Skeletal muscle satellite cell (primary cell): ENCODE results near the gene KCTD1.

Source experiments
- H3K27me3 ChIP-seq: 2 replicates; pipeline ENCODE4 v1.7.0; 2013; ENCODE audit warnings: low read length; ENCODE audit not compliant: control insufficient read depth, insufficient read depth
- H3K36me3 ChIP-seq: 2 replicates; pipeline ENCODE4 v1.7.0; 2013; ENCODE audit warnings: mild to moderate bottlenecking, control low read depth, low read length; ENCODE audit not compliant: insufficient read depth
- H3K4me1 ChIP-seq: 2 replicates; pipeline ENCODE4 v1.7.0; 2013; ENCODE audit warnings: low read length; ENCODE audit not compliant: control insufficient read depth, insufficient read depth
- H3K4me2 ChIP-seq: 2 replicates; pipeline ENCODE4 v1.7.0; 2013; ENCODE audit warnings: mild to moderate bottlenecking, low read length
- H3K4me3 ChIP-seq: 2 replicates; pipeline ENCODE4 v1.7.0; 2013; ENCODE audit warnings: low read length
- H3K9ac ChIP-seq: 2 replicates; pipeline ENCODE4 v1.7.0; 2013; ENCODE audit warnings: mild to moderate bottlenecking, low read depth, low read length, moderate library complexity
- H3K9me3 ChIP-seq: replicated peaks from 2 replicates; pipeline ENCODE4 v1.7.0; 2013; ENCODE audit warnings: mild to moderate bottlenecking, control low read depth, low read length

KCTD1 gene

GRCh38 chr18:26491194-26491816, 57.0 kb downstream of the KCTD1 start:
- H3K4me3 ChIP-seq = no peak overlapping the region
- peaks cover 23% of the 10 kb centered on the region for H3K4me1 ChIP-seq
- no peak overlapping the region for H3K4me2 ChIP-seq
- H3K27me3 ChIP-seq = no peaks in the 10 kb centered on the region
- H3K9ac ChIP-seq = no peak overlapping the region
- H3K9me3 ChIP-seq = no peaks in the 10 kb centered on the region
- no peaks in the 10 kb centered on the region for H3K36me3 ChIP-seq

- Histone ChIP-seq H3K9me3 (no peaks in the 10 kb centered on the region), H3K4me2 (no peak overlapping the region), H3K36me3 (no peaks in the 10 kb centered on the region), H3K4me1 (peaks cover 23% of the 10 kb centered on the region), H3K4me3 (no peak overlapping the region), H3K27me3 (no peaks in the 10 kb centered on the region), H3K9ac (no peak overlapping the region)
These were observed 58.5 kb downstream of the KCTD1 start for GRCh38 chr18:26489881-26490280.

- no peaks in the 10 kb centered on the region for H3K9me3 ChIP-seq
- H3K4me1 ChIP-seq = peaks cover 23% of the 10 kb centered on the region
- H3K27me3 ChIP-seq = no peaks in the 10 kb centered on the region
- no peaks in the 10 kb centered on the region for H3K36me3 ChIP-seq
- no peak overlapping the region for H3K9ac ChIP-seq
- H3K4me3 ChIP-seq = no peak overlapping the region
- no peak overlapping the region for H3K4me2 ChIP-seq
These were observed 59.2 kb downstream of the KCTD1 start for GRCh38 chr18:26489191-26489590.

- H3K9ac ChIP-seq = no peak overlapping the region
- H3K36me3 ChIP-seq = no peaks in the 10 kb centered on the region
- no peaks in the 10 kb centered on the region for H3K27me3 ChIP-seq
- no peaks in the 10 kb centered on the region for H3K9me3 ChIP-seq
- H3K4me2 ChIP-seq = no peak overlapping the region
- peaks cover 23% of the 10 kb centered on the region for H3K4me1 ChIP-seq
- H3K4me3 ChIP-seq = no peak overlapping the region
These were observed 59.8 kb downstream of the KCTD1 start for GRCh38 chr18:26488417-26489009.

GRCh38 chr18:26487437-26487836, 60.9 kb downstream of the KCTD1 start:
- no peaks in the 10 kb centered on the region for H3K36me3 ChIP-seq
- no peak overlapping the region for H3K4me3 ChIP-seq
- no peaks in the 10 kb centered on the region for H3K27me3 ChIP-seq
- H3K4me1 ChIP-seq = peaks cover 18% of the 10 kb centered on the region
- H3K9me3 ChIP-seq = no peaks in the 10 kb centered on the region
- H3K9ac ChIP-seq = no peak overlapping the region
- no peak overlapping the region for H3K4me2 ChIP-seq

GRCh38 chr18:26483633-26484032, 64.7 kb downstream of the KCTD1 start:
- Histone ChIP-seq H3K4me3 (no peak overlapping the region), H3K4me2 (no peak overlapping the region), H3K36me3 (no peaks in the 10 kb centered on the region), H3K9me3 (no peaks in the 10 kb centered on the region), H3K4me1 (peaks cover 44% of the 10 kb centered on the region), H3K27me3 (no peaks in the 10 kb centered on the region), H3K9ac (no peak overlapping the region)

- no peak overlapping the region for H3K9ac ChIP-seq
- H3K4me1 ChIP-seq = peaks cover 54% of the 10 kb centered on the region
- no peak overlapping the region for H3K4me3 ChIP-seq
- H3K4me2 ChIP-seq = no peak overlapping the region
- H3K36me3 ChIP-seq = no peaks in the 10 kb centered on the region
- H3K27me3 ChIP-seq = no peaks in the 10 kb centered on the region
- H3K9me3 ChIP-seq = no peaks in the 10 kb centered on the region
These were observed 65.8 kb downstream of the KCTD1 start for GRCh38 chr18:26482569-26482968.

- H3K9ac ChIP-seq = peak overlapping the region; percentile 46
- H3K4me3 ChIP-seq = peak overlapping the region; percentile 39
- H3K4me1 ChIP-seq = peaks cover 50% of the 10 kb centered on the region
- no peaks in the 10 kb centered on the region for H3K27me3 ChIP-seq
- no peaks in the 10 kb centered on the region for H3K36me3 ChIP-seq
- peak overlapping the region; percentile 73 for H3K4me2 ChIP-seq
- H3K9me3 ChIP-seq = no peaks in the 10 kb centered on the region
These were observed 67.2 kb downstream of the KCTD1 start for GRCh38 chr18:26480897-26481795.

GRCh38 chr18:26479681-26480079, 68.7 kb downstream of the KCTD1 start:
- no peak overlapping the region for H3K4me2 ChIP-seq
- peaks cover 50% of the 10 kb centered on the region for H3K4me1 ChIP-seq
- no peak overlapping the region for H3K4me3 ChIP-seq
- H3K36me3 ChIP-seq = no peaks in the 10 kb centered on the region
- no peaks in the 10 kb centered on the region for H3K27me3 ChIP-seq
- H3K9ac ChIP-seq = no peak overlapping the region
- H3K9me3 ChIP-seq = no peaks in the 10 kb centered on the region

GRCh38 chr18:26479065-26479680, 69.2 kb downstream of the KCTD1 start:
- no peak overlapping the region for H3K9ac ChIP-seq
- H3K9me3 ChIP-seq = no peaks in the 10 kb centered on the region
- no peaks in the 10 kb centered on the region for H3K27me3 ChIP-seq
- H3K4me3 ChIP-seq = no peak overlapping the region
- H3K36me3 ChIP-seq = no peaks in the 10 kb centered on the region
- peaks cover 50% of the 10 kb centered on the region for H3K4me1 ChIP-seq
- H3K4me2 ChIP-seq = no peak overlapping the region

- H3K9me3 ChIP-seq = no peaks in the 10 kb centered on the region
- H3K4me3 ChIP-seq = no peak overlapping the region
- no peak overlapping the region for H3K9ac ChIP-seq
- no peaks in the 10 kb centered on the region for H3K36me3 ChIP-seq
- no peaks in the 10 kb centered on the region for H3K27me3 ChIP-seq
- H3K4me1 ChIP-seq = peaks cover 50% of the 10 kb centered on the region
- no peak overlapping the region for H3K4me2 ChIP-seq
These were observed 70.4 kb downstream of the KCTD1 start for GRCh38 chr18:26477828-26478466.
